GM13977 (cell line): ENCODE measurements around the gene CORO1C.

Experiments used
- DNase-seq: peaks from one replicate; pipeline ENCODE4 v3.0.0; 2012; ENCODE audit warnings: low spot score
- CTCF ChIP-seq: IDR thresholded peaks from 2 replicates; pipeline ENCODE4 v1.5.1; 2012; ENCODE audit warnings: mild to moderate bottlenecking, control low read depth; ENCODE audit not compliant: insufficient read depth; ENCODE audit errors: extremely low read depth, missing control alignments
- in situ Hi-C: fragments of 300-500 bp; cut with MboI; formaldehyde crosslinking; loops from one replicate; pipeline ENCODE4 v1.12.0; 2022; ENCODE audit warnings: low sequenced_read_pairs, low pct_unique_long_range_greater_than_20kb, mixed read lengths, inconsistent platforms; ENCODE audit not compliant: unreplicated experiment

CORO1C gene

GRCh38 chr12:108647585-108648287, 83.6 kb downstream of the CORO1C start:
- TF ChIP-seq CTCF, result no peak
- no peak for DNase-seq
- in situ Hi-C loops, result no loop called here

GRCh38 chr12:108646600-108647579, 84.4 kb downstream of the CORO1C start:
- in situ Hi-C loops, result no loop called here
- DNase-seq, result no peak
- no peak for TF ChIP-seq CTCF

GRCh38 chr12:108645686-108646599, 85.4 kb downstream of the CORO1C start:
- in situ Hi-C loops, result no loop called here
- TF ChIP-seq CTCF, result no peak

GRCh38 chr12:108644811-108645120, 86.6 kb downstream of the CORO1C start:
- no peak for DNase-seq
- no peak for TF ChIP-seq CTCF
- in situ Hi-C loops, result no loop called here

More at GRCh38 chr12:108645686-108646599, 85.4 kb downstream of the CORO1C start:
- no peak for DNase-seq

- DNase-seq, result no peak
- in situ Hi-C loops, result no loop called here
Measured at GRCh38 chr12:108643941-108644810, 87.1 kb downstream of the CORO1C start.

More at GRCh38 chr12:108643941-108644810, 87.1 kb downstream of the CORO1C start:
- no peak for TF ChIP-seq CTCF
